HepG2 (cell line): ENCODE results near the gene CEBPG. TPM values are rescaled to one million over a fixed set of nuclear protein-coding genes. Genes with fewer than 3 reads are reported as not detected.

Experiments
- ATAC-seq: fragments of 200-7000 bp; cut with Tn5 transposase; 3 replicates; pipeline ENCODE4 v1.9.1; 2020; ENCODE audit warnings: mild to moderate bottlenecking, moderate library complexity
- BruUV-seq: library from RNA; stranded (reverse); fragments of 400-500 nt; replicated peaks from 2 replicates; lab custom pipeline; 2021; lab: Mats Ljungman, UMichigan
- CTCF ChIA-PET: fragments of 300-600 bp; formaldehyde crosslinking; extraction: SDS; loops from one replicate; lab custom pipeline; 2021; ENCODE audit warnings: low total read pairs, inconsistent platforms, low intra/inter-chr PET ratio; lab: Yijun Ruan, JAX
- POLR2A ChIA-PET: fragments of 350-600 bp; sonication (Branson Sonifier 250); formaldehyde crosslinking; loops from one replicate; lab custom pipeline; 2020; ENCODE audit warnings: antibody characterized with exemption, inconsistent platforms; lab: Yijun Ruan, JAX
- DNase-seq: peaks from one replicate; pipeline ENCODE4 v3.0.0-alpha.2; 2015; ENCODE audit warnings: low spot score
- FAIRE-seq: peaks from 3 replicates; lab custom pipeline; 2011; peaks lifted over from hg19 to GRCh38; lab: Jason Lieb, UNC
- H2AFZ ChIP-seq: one replicate; pipeline ENCODE4 v1.6.1; 2011; ENCODE audit warnings: low read length, inconsistent platforms
- H3K27ac ChIP-seq: fragments of 300-600 bp; 3 replicates; pipeline ENCODE4 v1.8.0; 2011; ENCODE audit warnings: mixed run types, mild to moderate bottlenecking, mixed read lengths, low read length, inconsistent platforms; ENCODE audit not compliant: insufficient read depth; ENCODE audit errors: extremely low read length
- H3K27me3 ChIP-seq, 2 experiments: fragments of 200-600 bp in 1 of 2; 2 replicates in 1 of 2; 3 replicates in 1 of 2; pipeline versions ENCODE4 v1.6.0 to v1.8.0; 2011; ENCODE audit warnings: low read length in 2 of 2, mild to moderate bottlenecking in 2 of 2, moderate library complexity in 2 of 2, inconsistent platforms in 1 of 2; ENCODE audit not compliant: insufficient read depth in 2 of 2, control insufficient read depth in 1 of 2
- H3K36me3 ChIP-seq, 2 experiments: fragments of 200-600 bp in 1 of 2; replicated peaks in 1 of 2; 2 replicates in 1 of 2; 3 replicates in 1 of 2; pipeline versions ENCODE4 v1.5.1 to v1.8.0; 2011; ENCODE audit warnings: low read length in 2 of 2, inconsistent platforms in 1 of 2; ENCODE audit not compliant: insufficient read depth in 2 of 2, control insufficient read depth in 1 of 2
- H3K4me1 ChIP-seq: 2 replicates; pipeline ENCODE4 v1.5.1; 2012; ENCODE audit warnings: low read length, inconsistent platforms; ENCODE audit not compliant: insufficient read depth
- H3K4me2 ChIP-seq: 2 replicates; pipeline ENCODE4 v1.6.0; 2011; ENCODE audit warnings: low read depth, low read length, inconsistent platforms
- H3K4me3 ChIP-seq, 3 experiments: fragments of 200-600 bp in 1 of 3; sonication (generic), shearing (Covaris generic) in 1 of 3; replicated peaks in 1 of 3; 2 replicates each; pipeline ENCODE4 v1.5.1; 2011 to 2016; ENCODE audit warnings: low read length in 3 of 3, inconsistent platforms in 2 of 3, low read depth in 2 of 3, mild to moderate bottlenecking in 2 of 3, control low read depth in 1 of 3, mixed read lengths in 1 of 3; ENCODE audit not compliant: insufficient read depth in 1 of 3
- H3K79me2 ChIP-seq: one replicate; pipeline ENCODE4 v1.6.1; 2011; ENCODE audit warnings: low read length, inconsistent platforms; ENCODE audit not compliant: insufficient read depth
- H3K9ac ChIP-seq: 2 replicates; pipeline ENCODE4 v1.6.0; 2011; ENCODE audit warnings: mild to moderate bottlenecking, low read depth, low read length, inconsistent platforms; ENCODE audit not compliant: insufficient read depth
- H3K9me3 ChIP-seq: 2 replicates; pipeline ENCODE4 v1.5.1; 2012; ENCODE audit warnings: mild to moderate bottlenecking, low read length
- H4K20me1 ChIP-seq: 2 replicates; pipeline ENCODE4 v1.6.0; 2011; ENCODE audit warnings: inconsistent platforms, mild to moderate bottlenecking, low read length, moderate library complexity; ENCODE audit not compliant: insufficient read depth
- NFRKB ChIP-seq: fragments of 450-650 bp; IDR thresholded peaks from 2 replicates; pipeline ENCODE4 v1.6.1; 2017
- TRIM22 ChIP-seq: fragments of 450-650 bp; IDR thresholded peaks from 2 replicates; pipeline ENCODE4 v1.6.1; 2017
- ZNF382 ChIP-seq: sonication (generic); formaldehyde crosslinking; IDR thresholded peaks from 2 replicates; pipeline ENCODE4 v1.5.0; 2020; ENCODE audit warnings: missing genetic modification reagents, mild to moderate bottlenecking, borderline replicate concordance
- ZNF710 ChIP-seq: sonication (generic); formaldehyde crosslinking; IDR thresholded peaks from 2 replicates; pipeline ENCODE4 v1.5.0; 2020; ENCODE audit warnings: mild to moderate bottlenecking, missing genetic modification reagents, borderline replicate concordance
- ZNF761 ChIP-seq: sonication (generic); formaldehyde crosslinking; conservative IDR thresholded peaks from 2 replicates; pipeline ENCODE4 v1.4.0; 2020; ENCODE audit warnings: mild to moderate bottlenecking, missing genetic modification reagents
- WGBS: methylation state at CpG from one replicate; pipeline ENCODE4 v1.1.6; 2017; ENCODE audit warnings: low lambda C conversion rate; 5-methylcytosine and 5-hydroxymethylcytosine counted together
- in situ Hi-C: cut with HindIII; loops from 2 replicates; pipeline ENCODE4 v1.10.0; 2017; ENCODE audit warnings: low pct_unique_long_range_greater_than_20kb; ENCODE audit not compliant: extremely low pct_ligation_motif_present
- intact Hi-C: fragments of 100-400 bp; cut with micrococcal nuclease; formaldehyde crosslinking; loops from one replicate; pipeline ENCODE4 v1.10.0; 2022; ENCODE audit not compliant: unreplicated experiment
- polyA plus RNA-seq, 8 experiments: library from polyadenylated mRNA; depleted of rRNA in 3 of 8; stranded (reverse) in 7 of 8; unstranded in 1 of 8; fragments of >200 nt; fragmentation: Illumina TruSeq in 4 of 8; extraction: Trizol in 4 of 8; gene quantifications; 2 replicates each; pipeline versions ENCODE4 v1.2.1 to v1.2.3, GENCODE V29; 2011 to 2016; ENCODE audit warnings: low read depth in 4 of 8, missing spikeins in 1 of 8, mixed read lengths in 1 of 8; ENCODE audit not compliant: insufficient read depth in 1 of 8
- total RNA-seq, 5 experiments: library from RNA; depleted of rRNA; stranded (reverse); fragments of >200 nt; fragmentation: Illumina TruSeq; extraction: Trizol; gene quantifications; 2 replicates each; pipeline ENCODE4 v1.2.3, GENCODE V29; 2016; ENCODE audit warnings: low read depth in 1 of 5

CEBPG gene
- total and polyA plus RNA-seq, 2 of the 13 experiments (the other 11 are each of a cell fraction or from before 2014, with no cell fraction given), result 25.7 to 34.3 TPM

- no peak for DNase-seq
- H3K36me3 ChIP-seq, result no peaks in the 10 kb centered on the region
- no TSS peak for BruUV-seq
- no peaks in the 10 kb centered on the region; a peak in 1 of 5 replicates for H3K27me3 ChIP-seq
- no peak overlapping the region for H3K4me2 ChIP-seq
- in situ Hi-C loops (no loop called here), intact Hi-C loops (no loop called here)
- no peak overlapping the region for H3K27ac ChIP-seq
- POLR2A ChIA-PET, result interaction anchor here (0.9 to 1.0 kb wide), 2 partner anchors 26 to 64 kb away, joined by 3 read pairs; partner anchors contain the start of gene CEBPA
- TF ChIP-seq ZNF382 (CRISPR knock-in tag), result no peak
- no peak for TF ChIP-seq TRIM22
- TF ChIP-seq ZNF761 (CRISPR knock-in tag), result no peak
- no peak for TF ChIP-seq NFRKB
- no peak for TF ChIP-seq ZNF710 (CRISPR knock-in tag)
- H3K9ac ChIP-seq, result no peak overlapping the region
- no peak for ATAC-seq
- no peak overlapping the region for H3K4me3 ChIP-seq
- CTCF ChIA-PET, result no interaction called here
- no peaks in the 10 kb centered on the region for H4K20me1 ChIP-seq
- no peak for FAIRE-seq
- peaks cover 11% of the 10 kb centered on the region for H3K4me1 ChIP-seq
- H3K79me2 ChIP-seq, result no peaks in the 10 kb centered on the region
- H2AFZ ChIP-seq, result no peak overlapping the region
- 61% methylated on average over 5 of the region's 5 CpGs for WGBS
- H3K9me3 ChIP-seq, result no peaks in the 10 kb centered on the region
These were observed 6.6 kb upstream of the CEBPG start for GRCh38 chr19:33366897-33367296.
